Activated CD4-positive, alpha-beta T cell treated with anti-CD3 and anti-CD28 coated beads, Interleukin-2, amount 50 U/mL, for 24 hours (primary cell): ENCODE data around the gene CPLX1.
"Not testable (repeated sequence)": the region's sequence is repeated elsewhere in the genome, so short reads cannot be mapped to it uniquely, and the experiment has no call there.

Experiments used
- DNase-seq, 2 donors: peaks; one replicate each; pipeline ENCODE4 v3.0.0-alpha.2; 2020; ENCODE audit warnings: low read depth in 1 of 2, low spot score in 1 of 2

The CPLX1 gene

GRCh38 chr4:779555-779954 lies 46.4 kb downstream of the CPLX1 start:
- DNase-seq, result no peak

GRCh38 chr4:777520-778262 lies 48.2 kb downstream of the CPLX1 start:
- no peak for DNase-seq

- no peak for DNase-seq
Observed at GRCh38 chr4:776743-777441, 49.0 kb downstream of the CPLX1 start.

GRCh38 chr4:775485-775884 lies 50.4 kb downstream of the CPLX1 start:
- DNase-seq, result not testable (repeated sequence)

- not testable (repeated sequence) for DNase-seq
Observed at GRCh38 chr4:774419-775092, 51.4 kb downstream of the CPLX1 start.

GRCh38 chr4:773214-773613 lies 52.7 kb downstream of the CPLX1 start:
- DNase-seq, result no peak

- DNase-seq, result no peak
Observed at GRCh38 chr4:772776-773175, 53.2 kb downstream of the CPLX1 start.

- DNase-seq, result no peak
Observed at GRCh38 chr4:772118-772517, 53.8 kb downstream of the CPLX1 start.

- DNase-seq, result no peak
Observed at GRCh38 chr4:771464-771863, 54.5 kb downstream of the CPLX1 start.

- DNase-seq, result no peak
Observed at GRCh38 chr4:770022-770421, 55.9 kb downstream of the CPLX1 start.

GRCh38 chr4:769511-769910 lies 56.4 kb downstream of the CPLX1 start:
- DNase-seq, result no peak

- no peak for DNase-seq
Observed at GRCh38 chr4:768995-769394, 56.9 kb downstream of the CPLX1 start.

GRCh38 chr4:768076-768475 lies 57.9 kb downstream of the CPLX1 start:
- DNase-seq, result no peak

GRCh38 chr4:766559-767283 lies 59.2 kb downstream of the CPLX1 start:
- no peak for DNase-seq

GRCh38 chr4:766152-766515 lies 59.8 kb downstream of the CPLX1 start:
- no peak for DNase-seq

- no peak for DNase-seq
Observed at GRCh38 chr4:764405-765169, 61.3 kb downstream of the CPLX1 start.

- no peak for DNase-seq
Observed at GRCh38 chr4:763922-764321, 62.0 kb downstream of the CPLX1 start.

GRCh38 chr4:763191-763810 lies 62.6 kb downstream of the CPLX1 start:
- no peak for DNase-seq

- no peak for DNase-seq
Observed at GRCh38 chr4:762211-763190, 63.4 kb downstream of the CPLX1 start.
